H1 (cell line): Measurements from ENCODE around the gene DNAAF5. TPM values are rescaled to one million over a fixed set of nuclear protein-coding genes. Genes with fewer than 3 reads are reported as not detected.

Source experiments
- CTCF ChIA-PET: fragments of 300-600 bp; sonication (Branson Sonifier 250); formaldehyde crosslinking; loops from one replicate; lab custom pipeline; 2021; ENCODE audit not compliant: partially characterized antibody; lab: Charles Lee
- POLR2A ChIA-PET: fragments of 300-600 bp; sonication (Branson Sonifier 250); formaldehyde crosslinking; loops from one replicate; lab custom pipeline; 2021; ENCODE audit warnings: inconsistent platforms; ENCODE audit not compliant: partially characterized antibody; lab: Charles Lee
- DNase-seq, 2 experiments: peaks; one replicate each; pipeline versions ENCODE4 v3.0.0 to v3.0.0-alpha.2; 2010 to 2022; ENCODE audit warnings: low spot score in 2 of 2, low read depth in 1 of 2, mixed read lengths in 1 of 2
- FAIRE-seq: peaks from 2 replicates; lab custom pipeline; 2011; peaks lifted over from hg19 to GRCh38; lab: Jason Lieb, UNC
- H2AFZ ChIP-seq: 2 replicates; pipeline ENCODE4 v1.8.1; 2012; ENCODE audit warnings: low read length, inconsistent platforms
- H2AK5ac ChIP-seq: 2 replicates; pipeline ENCODE4 v1.6.1; 2013; ENCODE audit warnings: low read depth, low read length
- H2BK120ac ChIP-seq: replicated peaks from 2 replicates; pipeline ENCODE3; 2013; ENCODE audit warnings: low read depth, low read length, inconsistent platforms
- H2BK12ac ChIP-seq: 2 replicates; pipeline ENCODE4 v1.6.1; 2013; ENCODE audit warnings: low read depth, low read length
- H2BK15ac ChIP-seq: 2 replicates; pipeline ENCODE4 v1.6.1; 2013; ENCODE audit warnings: low read length
- H2BK20ac ChIP-seq: 2 replicates; pipeline ENCODE4 v1.6.1; 2013; ENCODE audit warnings: low read length
- H2BK5ac ChIP-seq: 2 replicates; pipeline ENCODE4 v1.6.1; 2013; ENCODE audit warnings: low read depth, low read length
- H3K14ac ChIP-seq: 2 replicates; pipeline ENCODE4 v1.6.1; 2013; ENCODE audit warnings: inconsistent platforms; ENCODE audit not compliant: insufficient read length
- H3K18ac ChIP-seq: 2 replicates; pipeline ENCODE4 v1.6.1; 2013; ENCODE audit warnings: low read length; ENCODE audit errors: extremely low read depth
- H3K23ac ChIP-seq: 2 replicates; pipeline ENCODE4 v1.6.1; 2013; ENCODE audit warnings: inconsistent platforms; ENCODE audit not compliant: insufficient read length
- H3K23me2 ChIP-seq: 2 replicates; pipeline ENCODE4 v1.6.1; 2013; ENCODE audit warnings: low read depth, low read length
- H3K27ac ChIP-seq: 2 replicates; pipeline ENCODE4 v1.6.1; 2011; ENCODE audit warnings: low read depth, low read length, inconsistent platforms
- H3K27me3 ChIP-seq, 4 experiments: replicated peaks in 1 of 4; 1 replicate in 1 of 4; 2 replicates in 3 of 4; pipeline versions ENCODE4 v1.6.1 to v1.8.1; 2011 to 2013; ENCODE audit warnings: low read length in 3 of 4, mild to moderate bottlenecking in 3 of 4, inconsistent platforms in 2 of 4, mixed read lengths in 2 of 4, moderate library complexity in 1 of 4; ENCODE audit not compliant: control insufficient read depth in 3 of 4, insufficient read depth in 3 of 4; ENCODE audit errors: extremely low read depth in 1 of 4
- H3K36me3 ChIP-seq, 4 experiments: 2 replicates each; pipeline versions ENCODE4 v1.6.1 to v1.8.1; 2011 to 2013; ENCODE audit warnings: mild to moderate bottlenecking in 4 of 4, low read length in 3 of 4, moderate library complexity in 2 of 4, control low read depth in 1 of 4, inconsistent platforms in 1 of 4; ENCODE audit not compliant: insufficient read depth in 4 of 4, control insufficient read depth in 2 of 4
- H3K4ac ChIP-seq: replicated peaks from 2 replicates; pipeline ENCODE3; 2013; ENCODE audit warnings: low read length, low read depth, mixed read lengths, inconsistent platforms; ENCODE audit not compliant: insufficient read length
- H3K4me1 ChIP-seq, 4 experiments: replicated peaks in 1 of 4; 1 replicate in 1 of 4; 2 replicates in 3 of 4; pipeline versions ENCODE4 v1.6.1 to v1.8.1; 2011 to 2013; ENCODE audit warnings: low read length in 3 of 4, inconsistent platforms in 2 of 4, mixed read lengths in 1 of 4; ENCODE audit not compliant: insufficient read depth in 4 of 4, control insufficient read depth in 3 of 4
- H3K4me2 ChIP-seq, 2 experiments: 2 replicates each; pipeline versions ENCODE4 v1.6.1 to v1.8.1; 2011 to 2013; ENCODE audit warnings: low read depth in 2 of 2, low read length in 2 of 2, control low read depth in 1 of 2, inconsistent platforms in 1 of 2, mild to moderate bottlenecking in 1 of 2; ENCODE audit not compliant: insufficient read depth in 1 of 2
- H3K4me3 ChIP-seq, 4 experiments: fragments of 200-600, 300-600 bp in 1 of 4; sonication (generic), shearing (Covaris generic), sonication (Bioruptor Twin) in 1 of 4; 2 replicates each; pipeline versions ENCODE4 v1.5.1 to v1.8.1; 2011 to 2016; ENCODE audit warnings: low read length in 4 of 4, low read depth in 3 of 4, control low read depth in 2 of 4, inconsistent platforms in 2 of 4, mild to moderate bottlenecking in 2 of 4, mixed read lengths in 1 of 4, moderate library complexity in 1 of 4; ENCODE audit not compliant: insufficient read depth in 2 of 4; ENCODE audit errors: extremely low read depth in 1 of 4
- H3K56ac ChIP-seq: replicated peaks from 2 replicates; pipeline ENCODE3; 2013; ENCODE audit warnings: low read depth, mild to moderate bottlenecking, mixed read lengths, low read length, inconsistent platforms; ENCODE audit not compliant: insufficient read length
- H3K79me1 ChIP-seq: 2 replicates; pipeline ENCODE4 v1.6.1; 2013; ENCODE audit warnings: low read depth, low read length, control low read depth
- H3K79me2 ChIP-seq, 2 experiments: 2 replicates each; pipeline versions ENCODE4 v1.6.1 to v1.8.1; 2012 to 2013; ENCODE audit warnings: low read length in 2 of 2, mild to moderate bottlenecking in 2 of 2, inconsistent platforms in 1 of 2; ENCODE audit not compliant: insufficient read depth in 2 of 2, control insufficient read depth in 1 of 2
- H3K9ac ChIP-seq, 4 experiments: replicated peaks in 1 of 4; 1 replicate in 1 of 4; 2 replicates in 3 of 4; pipeline versions ENCODE4 v1.6.1 to v1.8.1; 2011 to 2013; ENCODE audit warnings: low read depth in 3 of 4, low read length in 3 of 4, control low read depth in 2 of 4, mild to moderate bottlenecking in 2 of 4, moderate library complexity in 2 of 4, inconsistent platforms in 1 of 4; ENCODE audit errors: extremely low read depth in 1 of 4
- H3K9me3 ChIP-seq, 2 experiments: 2 replicates each; pipeline versions ENCODE4 v1.6.1 to v1.8.1; 2012 to 2013; ENCODE audit warnings: mild to moderate bottlenecking in 2 of 2, moderate library complexity in 2 of 2, control low read depth in 1 of 2, inconsistent platforms in 1 of 2, low read depth in 1 of 2, low read length in 1 of 2, mixed read lengths in 1 of 2; ENCODE audit not compliant: insufficient read depth in 2 of 2
- H4K20me1 ChIP-seq, 2 experiments: replicated peaks in 1 of 2; 2 replicates each; pipeline versions ENCODE3 to v1.8.1; 2011 to 2013; ENCODE audit warnings: inconsistent platforms in 2 of 2, low read length in 2 of 2, mild to moderate bottlenecking in 1 of 2; ENCODE audit not compliant: insufficient read depth in 2 of 2, control insufficient read depth in 1 of 2
- H4K5ac ChIP-seq: 2 replicates; pipeline ENCODE4 v1.6.1; 2013; ENCODE audit warnings: low read length, low read depth, mixed read lengths, inconsistent platforms; ENCODE audit not compliant: insufficient read length
- H4K8ac ChIP-seq: 2 replicates; pipeline ENCODE4 v1.8.0; 2013; ENCODE audit warnings: mild to moderate bottlenecking, moderate library complexity, low read length, inconsistent platforms; ENCODE audit not compliant: insufficient read depth; ENCODE audit errors: extremely low read depth
- H4K91ac ChIP-seq: replicated peaks from 2 replicates; pipeline ENCODE3; 2013; ENCODE audit warnings: low read length, mixed read lengths, inconsistent platforms; ENCODE audit not compliant: insufficient read length
- CTCF ChIP-seq, 3 experiments: IDR thresholded peaks; 1 replicate in 2 of 3; 2 replicates in 1 of 3; pipeline versions ENCODE4 v1.5.1 to v1.6.1; 2011; ENCODE audit warnings: low read length in 3 of 3, mild to moderate bottlenecking in 3 of 3, inconsistent platforms in 2 of 3, low read depth in 1 of 3, moderate library complexity in 1 of 3; ENCODE audit not compliant: insufficient read depth in 1 of 3; ENCODE audit errors: control extremely low read depth in 1 of 3
- NANOG ChIP-seq: IDR thresholded peaks from 2 replicates; pipeline ENCODE4 v1.6.1; 2011; ENCODE audit warnings: low read length, low read depth, mild to moderate bottlenecking, inconsistent platforms; ENCODE audit not compliant: insufficient read depth, poor library complexity, severe bottlenecking
- WGBS, 2 experiments: shearing (Covaris generic) in 1 of 2; methylation state at CpG; one replicate each; pipeline versions ENCODE4 v1.1.6 to v1.1.7; 2013 to 2015; ENCODE audit warnings: low lambda C conversion rate in 2 of 2, mixed read lengths in 2 of 2, inconsistent platforms in 1 of 2, low coverage in 1 of 2, missing lambda C conversion rate in 1 of 2; ENCODE audit not compliant: insufficient replicate concordance in 2 of 2, insufficient coverage in 1 of 2, insufficient read length in 1 of 2; ENCODE audit errors: extremely low coverage in 1 of 2, missing lambda C conversion rate in 1 of 2; 5-methylcytosine and 5-hydroxymethylcytosine counted together
- polyA plus RNA-seq, 7 experiments: library from polyadenylated mRNA; depleted of rRNA in 3 of 7; stranded (reverse) in 5 of 7; unstranded in 2 of 7; fragments of >200 nt in 5 of 7; fragments of 200-250 nt in 2 of 7; gene quantifications; 1 replicate in 5 of 7; 2 replicates in 1 of 7; 4 replicates in 1 of 7; pipeline versions ENCODE4 v1.2.1 to v1.2.3, GENCODE V29; 2011 to 2013; ENCODE audit warnings: missing spikeins in 2 of 7, mixed read lengths in 2 of 7
- total RNA-seq: library from RNA; stranded (reverse); fragmentation: NEBNext Ultra II Directional; extraction: Animal tissue kit (Norgen Biotek cat#: 25700); gene quantifications from 2 replicates; pipeline ENCODE4 v1.2.1, GENCODE V29; 2021

Gene DNAAF5
- total and polyA plus RNA-seq, 2 of the 8 experiments (the other 6 are each of a cell fraction or from before 2014, with no cell fraction given): 55.1 to 95.9 TPM

- Histone ChIP-seq H2BK5ac (0 out of 2 replicates have a peak overlapping the region, but pooled peaks have one; percentile 24), H2BK12ac (no peak overlapping the region), H2BK120ac (no peak overlapping the region), H3K27ac (no peak overlapping the region), H3K9ac (no peak overlapping the region), H3K14ac (no peak overlapping the region), H4K5ac (no peak overlapping the region), H3K36me3 (no peaks in the 10 kb centered on the region), H3K9me3 (no peaks in the 10 kb centered on the region), H2BK20ac (no peak overlapping the region), H3K23me2 (no peaks in the 10 kb centered on the region), H4K8ac (no peak overlapping the region), H2AK5ac (no peak overlapping the region), H4K91ac (no peak overlapping the region), H3K23ac (no peak overlapping the region), H3K27me3 (no peaks in the 10 kb centered on the region), H3K4me2 (no peak overlapping the region), H3K4me3 (no peak overlapping the region), H3K4me1 (peaks cover 6 to 24% (median 8%) of the 10 kb centered on the region in 4 experiments), H3K56ac (no peak overlapping the region), H3K18ac (peak overlapping the region; percentile 32; the same call in 1 of the 2 replicates), H2AFZ (no peak overlapping the region), H2BK15ac (no peak overlapping the region), H3K4ac (no peak overlapping the region), H3K79me2 (peaks cover 40 to 94% of the 10 kb centered on the region in 2 experiments), H4K20me1 (peaks cover 30 to 44% of the 10 kb centered on the region in 2 experiments), H3K79me1 (peaks cover 14% of the 10 kb centered on the region)
- no peak for DNase-seq
- TF ChIP-seq CTCF (IDR thresholded peaks at IDR 0.05; ENCODE audit: control extremely low read depth in 1 of 3, insufficient read depth in 1 of 3, low read depth in 1 of 3, low read length in 3 of 3): peak in 1 of 3 experiments; percentile 11; a peak in 1 of 4 replicates
- no peak for TF ChIP-seq NANOG
- ChIA-PET CTCF (interaction anchor here (1.0 to 2.2 kb wide), 7 partner anchors 10 to 632 kb away, joined by 3 to 6 read pairs (median 5); no protein-coding TSS in a partner anchor), POLR2A (interaction anchor here (1.6 kb wide), 1 partner anchor 11 kb away, joined by 7 read pairs; no protein-coding TSS in a partner anchor)
- 83% methylated on average over 14 of the region's 14 CpGs; no CpG with 5 or more reads in 1 of the 2 experiments for WGBS, 2 experiments
- no peak for FAIRE-seq
Measured at GRCh38 chr7:828793-829561, 102.5 kb downstream of the DNAAF5 start.
